GM21515 (cell line): ENCODE measurements around the gene MIDN.
"Not testable (repeated sequence)": the region's sequence is repeated elsewhere in the genome, so short reads cannot be mapped to it uniquely, and the experiment has no call there.

Experiments used
- ATAC-seq: cut with Tn5 transposase; IDR thresholded peaks from one replicate; pipeline ENCODE4 v1.9.1; 2021; ENCODE audit not compliant: unreplicated experiment

The MIDN gene

GRCh38 chr19:1245494-1246264 lies 2.7 kb upstream of the MIDN start:
- ATAC-seq, result no peak

DNA sequence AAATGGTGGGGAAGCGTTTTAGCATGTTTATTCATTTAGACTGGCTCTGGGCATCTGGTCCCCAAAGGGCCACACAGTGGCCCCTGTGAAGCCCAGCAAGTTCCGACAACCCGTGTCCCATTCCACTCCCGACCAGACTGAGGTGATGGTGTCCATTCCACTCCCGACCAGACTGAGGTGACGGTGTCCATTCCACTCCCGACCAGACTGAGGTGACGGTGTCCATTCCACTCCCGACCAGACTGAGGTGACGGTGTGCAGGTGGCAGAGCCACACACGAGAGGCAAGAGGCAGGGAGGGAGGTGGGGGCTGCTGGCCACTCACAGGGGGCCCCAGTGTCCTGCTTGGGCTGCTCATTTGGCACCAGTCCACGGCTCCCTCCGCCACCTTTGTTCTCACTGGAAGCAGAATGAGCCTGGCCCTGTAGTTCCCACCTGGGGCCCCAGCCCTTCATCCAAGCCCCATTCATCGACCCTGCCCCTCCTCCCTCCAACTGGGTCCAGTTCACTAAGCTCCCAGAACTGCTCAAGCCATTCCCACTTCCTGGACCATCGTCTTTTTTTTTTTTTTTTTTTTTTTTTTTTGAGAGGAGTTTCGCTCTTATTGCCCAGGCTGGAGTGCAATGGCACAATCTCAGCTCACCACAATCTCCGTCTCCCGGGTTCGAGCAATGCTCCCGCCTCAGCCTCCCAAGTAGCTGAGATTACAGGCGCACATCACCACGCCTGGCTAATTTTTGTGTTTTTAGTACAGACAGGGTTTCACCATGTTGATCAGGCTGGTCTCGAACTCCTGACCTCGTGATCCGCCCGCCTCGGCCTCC lies 1.9 kb upstream of the MIDN start:
- ATAC-seq, result not testable (repeated sequence)

- ATAC-seq, result no peak
Observed at GRCh38 chr19:1247748-1248138, 640 bp upstream of the MIDN start.

DNA sequence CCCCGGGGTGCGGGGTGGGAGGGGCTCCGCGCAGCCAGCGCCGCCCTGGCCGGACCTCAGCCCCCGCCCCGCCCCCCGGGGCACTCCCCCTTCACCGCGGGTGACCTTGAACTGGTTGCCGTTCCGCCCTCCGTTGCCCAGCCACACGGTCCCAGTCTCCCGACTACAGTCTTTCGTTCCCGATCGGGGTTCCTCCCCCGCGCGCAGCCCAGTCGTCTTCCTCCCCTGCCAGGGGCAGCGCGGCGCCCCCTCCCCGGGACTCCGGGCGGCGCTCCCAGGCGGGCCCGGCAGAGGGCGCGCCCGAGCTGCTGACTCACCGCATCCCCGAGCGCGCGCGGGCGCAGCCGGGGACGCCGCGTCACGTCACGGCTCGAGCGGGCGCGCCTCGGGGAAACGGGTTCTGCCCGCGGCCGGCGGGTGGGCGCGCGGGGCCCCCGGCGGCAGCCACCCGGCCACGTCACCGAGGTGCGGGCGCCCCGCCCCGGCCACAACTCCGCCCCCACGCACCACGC lies 459 bp downstream of the MIDN start:
- peak; percentile 27 for ATAC-seq

GRCh38 chr19:1249298-1249989 lies 1.1 kb downstream of the MIDN start:
- ATAC-seq, result peak; percentile 40

DNA sequence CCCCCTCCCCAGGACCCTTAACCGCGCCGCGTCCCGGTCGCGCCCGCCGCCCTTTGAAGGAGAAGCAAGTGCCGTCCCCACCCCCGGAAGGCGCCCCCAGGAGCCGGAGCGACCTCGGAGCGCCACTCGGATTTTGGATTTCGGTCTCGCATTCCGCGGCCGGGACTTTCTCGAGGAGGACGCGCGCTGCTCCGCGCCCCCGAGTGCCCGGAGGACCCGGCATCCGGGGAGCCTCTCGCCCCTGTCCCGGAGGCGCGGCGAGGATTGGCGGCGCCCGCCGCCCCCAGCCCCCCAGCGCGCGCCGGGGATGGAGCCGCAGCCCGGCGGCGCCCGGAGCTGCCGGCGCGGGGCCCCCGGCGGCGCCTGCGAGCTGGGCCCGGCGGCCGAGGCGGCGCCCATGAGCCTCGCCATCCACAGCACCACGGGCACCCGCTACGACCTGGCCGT lies 1.6 kb downstream of the MIDN start:
- no peak for ATAC-seq

DNA sequence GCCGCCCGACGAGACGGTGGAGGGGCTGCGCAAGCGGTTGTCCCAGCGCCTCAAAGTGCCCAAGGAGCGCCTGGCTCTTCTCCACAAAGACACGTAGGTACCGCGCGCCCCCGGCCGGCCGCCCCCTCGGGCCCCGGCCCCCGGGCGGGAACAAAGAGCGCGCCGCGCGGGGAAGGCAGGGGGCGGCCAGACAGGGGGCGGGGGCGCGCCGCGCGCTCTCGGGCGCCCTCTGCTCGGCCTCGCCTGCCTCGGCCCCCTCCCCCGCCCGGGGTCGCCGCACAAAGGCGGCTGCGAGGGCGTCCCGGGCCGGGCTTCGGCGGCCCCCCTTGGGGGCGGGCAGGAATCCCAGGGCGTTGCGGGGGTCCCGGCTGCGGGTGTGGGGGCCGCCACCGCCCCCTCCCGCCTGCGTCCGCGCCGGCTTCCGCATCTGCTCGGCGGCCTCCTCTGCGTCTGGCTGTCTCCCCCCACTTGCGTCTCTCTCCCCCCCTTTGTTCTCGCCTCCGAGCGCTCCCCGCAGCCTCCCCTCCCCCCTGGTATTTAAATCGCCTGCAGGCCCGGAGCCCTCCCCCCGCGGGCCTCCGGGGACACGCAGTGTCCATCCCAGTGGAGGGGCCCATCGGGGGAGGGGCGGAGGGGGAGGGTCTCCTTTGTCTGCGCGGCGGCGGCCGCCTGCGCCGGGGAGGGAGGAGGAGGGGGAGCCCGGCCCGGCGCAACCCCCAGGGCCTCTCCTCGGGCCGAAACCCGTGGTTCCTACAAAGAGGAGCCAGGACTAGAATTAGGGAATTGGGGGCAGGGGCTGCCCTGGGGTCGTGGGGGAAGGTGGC lies 2.3 kb downstream of the MIDN start:
- no peak for ATAC-seq

DNA sequence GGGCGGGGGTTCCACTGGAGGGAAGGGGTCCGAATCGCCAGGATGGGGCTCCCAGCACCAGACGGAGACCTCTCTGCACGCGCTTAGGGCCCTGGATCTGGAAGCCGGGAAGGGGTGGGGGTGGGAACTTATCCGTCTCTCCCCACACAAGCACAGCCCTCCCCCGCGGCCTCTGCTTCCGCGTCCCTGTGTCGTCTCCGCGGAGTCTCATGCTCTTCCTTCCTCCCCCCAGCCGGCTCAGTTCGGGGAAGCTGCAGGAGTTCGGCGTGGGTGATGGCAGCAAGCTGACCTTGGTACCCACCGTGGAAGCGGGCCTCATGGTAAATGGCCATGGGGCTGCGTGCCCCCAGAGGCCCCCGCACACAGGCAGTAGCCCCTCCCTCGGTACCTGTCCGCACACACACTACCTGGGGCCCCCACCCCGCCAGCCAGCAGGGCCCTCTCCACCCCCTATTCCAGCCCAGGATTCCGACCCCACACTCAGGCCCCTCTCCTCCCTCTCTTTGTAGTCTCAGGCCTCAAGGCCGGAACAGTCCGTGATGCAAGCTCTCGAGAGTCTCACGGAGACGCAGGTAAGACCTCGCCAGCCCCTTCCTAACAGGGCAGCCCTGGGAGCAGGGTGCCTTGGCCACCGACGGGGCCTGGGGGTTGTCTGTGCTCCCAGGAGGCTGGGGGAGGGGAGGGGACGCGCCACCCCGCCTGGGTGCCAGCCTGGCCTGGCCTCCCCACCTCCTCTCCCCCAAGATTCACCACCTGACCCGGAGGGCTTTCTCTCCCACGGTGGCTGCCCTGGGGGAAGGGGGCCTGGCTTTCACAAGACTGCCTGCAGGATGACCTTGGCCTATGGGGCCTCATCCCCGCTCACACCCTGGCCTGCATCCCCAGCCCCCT lies 3.2 kb downstream of the MIDN start:
- no peak for ATAC-seq

DNA sequence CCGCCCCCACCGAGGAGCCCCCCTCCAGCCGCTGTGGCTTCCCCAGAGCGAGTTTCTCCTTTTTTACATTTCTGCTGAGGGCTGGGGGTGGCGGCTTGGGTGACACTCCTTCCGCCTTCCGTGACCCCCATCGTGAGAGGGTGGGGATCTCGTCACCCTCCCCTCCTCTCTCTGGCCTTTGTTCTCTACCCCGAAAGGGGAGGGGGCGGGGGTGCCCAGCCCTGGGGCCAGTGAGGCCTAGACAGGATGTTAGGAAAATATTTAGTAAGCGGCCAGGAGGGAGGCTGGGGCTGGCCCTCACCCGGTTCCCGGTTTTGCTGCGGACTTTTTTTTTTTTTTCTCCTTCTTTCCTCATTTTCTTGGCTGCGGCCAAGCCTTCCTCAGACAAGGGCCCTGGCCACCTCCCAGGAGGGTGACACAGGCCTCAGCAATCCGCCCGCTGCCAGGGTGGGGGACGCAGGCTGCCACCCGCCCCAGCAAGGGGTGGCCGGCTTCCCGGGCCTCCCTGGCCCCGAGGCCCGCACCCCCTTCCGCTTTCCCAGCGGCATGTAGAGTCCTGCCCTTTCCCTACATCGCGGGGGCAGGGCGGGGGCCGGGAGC lies 3.9 kb downstream of the MIDN start:
- ATAC-seq, result no peak

DNA sequence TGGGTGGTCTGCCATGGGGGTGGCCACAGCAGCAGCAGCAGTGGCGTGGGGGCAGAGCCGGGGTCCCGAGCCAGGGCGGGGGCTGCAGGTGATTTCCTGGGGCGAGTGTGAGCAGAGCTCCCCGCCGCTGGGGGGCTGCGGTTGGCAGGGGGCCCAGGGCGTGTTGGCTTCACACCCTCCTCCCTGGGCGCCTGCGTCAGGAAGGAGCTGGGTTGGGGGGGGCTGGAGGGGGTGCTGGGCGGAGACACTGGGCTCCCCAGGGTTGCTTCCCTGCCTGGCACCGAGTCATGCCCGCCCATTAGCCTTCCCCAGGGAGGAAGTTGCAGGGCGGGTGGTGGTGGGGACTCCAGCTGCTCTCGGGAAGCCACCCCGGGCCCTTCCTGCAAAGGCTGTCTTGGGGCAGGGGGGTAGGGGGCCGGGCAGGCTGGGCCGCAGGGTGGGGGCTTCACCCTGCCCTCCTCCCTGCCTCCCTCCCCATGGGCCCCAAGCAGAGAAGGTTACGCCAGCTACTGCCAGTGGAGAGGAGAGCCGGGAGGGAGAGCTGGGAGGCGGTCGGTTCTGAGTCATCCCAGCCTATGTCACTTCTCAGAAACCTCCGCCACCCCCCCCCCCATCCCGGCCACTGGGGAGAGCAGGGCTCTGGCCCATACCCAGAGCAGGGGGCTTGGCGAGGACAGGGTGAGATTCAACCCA lies 4.6 kb downstream of the MIDN start:
- ATAC-seq, result no peak

GRCh38 chr19:1253514-1254080 lies 5.2 kb downstream of the MIDN start:
- no peak for ATAC-seq

DNA sequence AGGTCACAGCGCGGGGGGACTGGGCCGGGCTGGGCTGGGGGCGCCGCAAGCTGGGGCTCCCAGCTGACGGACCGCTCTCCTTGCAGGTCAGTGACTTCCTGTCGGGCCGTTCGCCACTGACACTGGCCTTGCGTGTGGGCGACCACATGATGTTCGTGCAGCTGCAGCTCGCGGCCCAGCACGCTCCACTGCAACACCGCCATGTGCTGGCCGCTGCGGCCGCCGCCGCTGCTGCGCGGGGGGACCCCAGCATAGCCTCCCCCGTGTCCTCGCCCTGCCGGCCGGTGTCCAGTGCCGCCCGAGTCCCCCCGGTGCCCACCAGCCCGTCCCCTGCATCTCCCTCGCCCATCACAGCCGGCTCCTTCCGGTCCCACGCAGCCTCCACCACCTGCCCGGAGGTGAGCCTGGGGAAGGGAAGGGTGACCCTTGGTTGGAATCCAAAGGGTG lies 5.7 kb downstream of the MIDN start:
- ATAC-seq, result no peak

- ATAC-seq, result no peak
Observed at GRCh38 chr19:1254530-1255185, 6.3 kb downstream of the MIDN start.

- ATAC-seq, result no peak
Observed at GRCh38 chr19:1255186-1256161, 7.1 kb downstream of the MIDN start.

DNA sequence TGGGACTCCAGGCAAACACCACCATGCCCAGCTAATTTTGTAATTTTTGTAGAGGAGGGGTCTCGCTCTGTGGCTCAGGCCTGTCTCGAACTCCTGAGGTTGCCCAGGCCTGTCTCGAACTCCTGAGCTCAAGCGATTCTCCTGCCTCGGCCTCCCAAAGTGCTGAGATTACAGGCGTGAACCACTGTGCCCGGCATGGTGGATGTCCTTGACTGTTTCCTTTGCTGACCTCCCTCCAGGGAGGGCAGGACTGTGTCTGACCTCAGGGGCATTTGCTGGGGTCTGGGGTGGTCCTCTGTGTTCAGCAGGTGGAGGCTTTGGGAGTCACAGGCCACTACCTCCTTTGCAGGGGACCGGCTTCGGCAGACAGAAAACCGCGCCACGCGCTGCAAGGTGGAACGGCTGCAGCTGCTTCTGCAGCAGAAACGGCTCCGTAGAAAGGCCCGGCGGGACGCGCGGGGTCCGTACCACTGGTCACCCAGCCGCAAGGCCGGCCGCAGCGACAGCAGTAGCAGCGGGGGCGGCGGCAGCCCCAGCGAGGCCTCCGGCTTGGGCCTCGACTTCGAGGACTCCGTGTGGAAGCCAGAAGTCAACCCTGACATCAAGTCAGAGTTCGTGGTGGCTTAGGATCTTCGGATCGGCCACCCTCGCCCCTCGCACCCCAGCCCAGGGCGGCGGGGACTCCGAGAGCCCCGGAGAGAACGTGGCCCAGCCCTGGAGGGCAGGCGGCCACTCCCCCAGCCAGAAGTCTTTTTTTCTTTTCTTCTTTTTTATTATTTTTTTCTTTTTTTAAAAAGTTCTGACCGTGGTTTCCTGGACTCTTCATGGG lies 8.5 kb downstream of the MIDN start:
- ATAC-seq, result no peak
